Mucosa of stomach (tissue), 1 donor: Measurements from ENCODE around the gene MRPL4.
A peak's percentile ranks its signal among the peaks of the same experiment; 100 is the strongest.

Source experiments
- H3K27me3 ChIP-seq: one replicate; pipeline ENCODE4 v1.7.0; 2013; ENCODE audit warnings: mild to moderate bottlenecking, low read length; ENCODE audit not compliant: control insufficient read depth, insufficient read depth
- H3K36me3 ChIP-seq: one replicate; pipeline ENCODE4 v1.7.0; 2013; ENCODE audit warnings: low read length; ENCODE audit not compliant: control insufficient read depth, insufficient read depth
- H3K4me1 ChIP-seq: one replicate; pipeline ENCODE4 v1.7.0; 2013; ENCODE audit warnings: mild to moderate bottlenecking, low read length; ENCODE audit not compliant: control insufficient read depth, insufficient read depth
- H3K4me3 ChIP-seq: one replicate; pipeline ENCODE4 v1.7.0; 2013; ENCODE audit warnings: low read length
- H3K9ac ChIP-seq: one replicate; pipeline ENCODE4 v1.7.0; 2013; ENCODE audit warnings: mild to moderate bottlenecking, low read length, moderate library complexity
- H3K9me3 ChIP-seq: one replicate; pipeline ENCODE4 v1.7.0; 2013; ENCODE audit warnings: mild to moderate bottlenecking, low read length, moderate library complexity; ENCODE audit not compliant: control insufficient read depth
- donor health status: Pancreatic carcinoma.

MRPL4 gene

DNA sequence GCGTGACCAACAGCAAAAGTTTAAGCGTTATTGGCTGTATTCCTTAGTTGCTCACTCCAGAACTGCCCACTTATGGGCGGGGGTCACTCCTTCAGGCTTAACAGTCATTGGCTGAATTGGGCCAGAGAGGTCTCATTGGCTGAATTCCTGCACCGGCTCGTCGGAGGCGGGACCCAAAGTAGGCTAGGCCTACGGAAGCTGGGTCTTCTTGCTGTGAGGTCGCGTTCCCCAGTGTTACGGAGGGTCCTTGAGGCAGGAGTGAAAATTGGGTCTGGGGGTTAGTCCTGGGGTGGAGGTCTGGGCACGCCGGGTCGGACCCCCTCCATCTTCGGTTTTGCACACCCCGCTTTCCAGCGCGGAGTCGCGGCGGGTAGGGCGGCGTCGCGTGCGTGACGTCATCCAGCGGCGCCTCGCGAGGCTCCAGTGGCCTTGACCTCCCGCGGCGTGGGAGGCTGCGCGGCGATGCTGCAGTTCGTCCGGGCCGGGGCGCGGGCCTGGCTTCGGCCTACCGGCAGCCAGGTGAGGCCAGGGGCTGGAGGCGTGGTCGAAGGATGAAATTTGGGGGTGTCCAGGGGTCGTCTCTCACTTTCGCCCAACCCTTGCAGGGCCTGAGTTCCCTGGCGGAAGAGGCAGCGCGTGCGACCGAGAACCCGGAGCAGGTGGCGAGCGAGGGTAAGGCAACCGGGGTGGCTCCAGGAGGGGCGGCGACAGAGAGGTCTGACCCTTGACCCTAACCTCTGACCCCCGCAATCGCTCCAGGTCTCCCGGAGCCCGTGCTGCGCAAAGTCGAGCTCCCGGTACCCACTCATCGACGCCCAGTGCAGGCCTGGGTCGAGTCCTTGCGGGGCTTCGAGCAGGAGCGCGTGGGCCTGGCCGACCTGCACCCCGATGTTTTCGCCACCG lies at the start of gene MRPL4:
Gene MRPL4, plus strand, starts transcription at position 423 of the 903 bp plus-strand sequence. Its CDS starts 40 bp downstream, at position 463.
- peak within 1 kb of the TSS; percentile 78 for H3K9ac ChIP-seq
- no peaks in the 10 kb centered on the region for H3K27me3 ChIP-seq
- no peaks in the 10 kb centered on the region for H3K9me3 ChIP-seq
- H3K4me3 ChIP-seq, result peak within 1 kb of the TSS; percentile 94
- H3K36me3 ChIP-seq, result peaks cover 5% of the 10 kb centered on the region
- no peaks in the 10 kb centered on the region for H3K4me1 ChIP-seq

DNA sequence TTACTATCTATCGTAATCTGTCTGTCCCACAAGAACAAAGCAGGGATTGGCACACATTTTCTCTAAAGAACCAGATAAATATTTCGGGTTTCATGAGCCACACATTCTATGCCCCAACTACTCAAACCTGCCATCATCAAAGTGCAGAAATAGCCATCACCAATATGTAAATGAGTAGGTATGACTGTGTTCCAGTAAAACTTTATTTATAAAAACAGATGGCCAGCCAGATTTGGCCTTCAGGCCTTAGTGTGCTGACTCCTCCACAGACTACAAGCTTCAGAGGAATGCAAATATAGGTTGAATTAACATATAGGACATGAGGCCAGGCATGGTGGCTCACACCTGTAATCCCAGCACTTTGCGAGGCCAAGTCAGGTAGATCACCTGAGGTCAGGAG lies 48.3 kb upstream of the MRPL4 start:
- no peaks in the 10 kb centered on the region for H3K4me1 ChIP-seq
- H3K9ac ChIP-seq, result no peak overlapping the region
- H3K36me3 ChIP-seq, result no peaks in the 10 kb centered on the region
- H3K27me3 ChIP-seq, result no peaks in the 10 kb centered on the region
- no peak overlapping the region for H3K4me3 ChIP-seq
- H3K9me3 ChIP-seq, result no peaks in the 10 kb centered on the region

GRCh38 chr19:10205636-10206035 lies 46.4 kb upstream of the MRPL4 start:
- H3K9me3 ChIP-seq, result no peaks in the 10 kb centered on the region
- no peak overlapping the region for H3K4me3 ChIP-seq
- no peaks in the 10 kb centered on the region for H3K4me1 ChIP-seq
- H3K27me3 ChIP-seq, result no peaks in the 10 kb centered on the region
- H3K36me3 ChIP-seq, result no peaks in the 10 kb centered on the region
- no peak overlapping the region for H3K9ac ChIP-seq

- no peak overlapping the region for H3K4me3 ChIP-seq
- H3K9ac ChIP-seq, result no peak overlapping the region
- no peaks in the 10 kb centered on the region for H3K27me3 ChIP-seq
- no peaks in the 10 kb centered on the region for H3K9me3 ChIP-seq
- no peaks in the 10 kb centered on the region for H3K4me1 ChIP-seq
- no peaks in the 10 kb centered on the region for H3K36me3 ChIP-seq
Observed at GRCh38 chr19:10206226-10206885, 45.7 kb upstream of the MRPL4 start.

GRCh38 chr19:10207026-10207425 lies 45.0 kb upstream of the MRPL4 start:
- H3K27me3 ChIP-seq, result no peaks in the 10 kb centered on the region
- no peaks in the 10 kb centered on the region for H3K9me3 ChIP-seq
- H3K4me1 ChIP-seq, result no peaks in the 10 kb centered on the region
- no peak overlapping the region for H3K4me3 ChIP-seq
- H3K9ac ChIP-seq, result no peak overlapping the region
- H3K36me3 ChIP-seq, result no peaks in the 10 kb centered on the region

DNA sequence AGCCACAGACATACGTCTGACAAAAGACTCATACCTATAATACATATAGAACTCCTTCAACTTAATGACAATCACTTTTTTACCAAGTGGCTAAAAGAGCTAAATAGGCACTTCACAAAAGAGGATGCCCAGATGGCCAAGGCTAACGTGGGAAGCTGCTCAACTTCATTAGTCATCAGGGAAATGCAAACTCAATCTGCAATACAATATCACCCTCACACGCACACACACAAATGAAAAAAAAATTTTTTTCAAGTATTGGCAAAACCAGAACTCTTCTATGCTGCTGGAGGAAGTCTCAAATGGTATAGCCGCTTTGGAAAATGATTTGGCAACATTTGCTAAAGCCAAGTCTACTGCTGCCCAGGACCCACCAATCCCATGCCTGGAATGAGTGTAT lies 42.7 kb upstream of the MRPL4 start:
- no peaks in the 10 kb centered on the region for H3K27me3 ChIP-seq
- no peaks in the 10 kb centered on the region for H3K9me3 ChIP-seq
- H3K9ac ChIP-seq, result no peak overlapping the region
- H3K4me3 ChIP-seq, result no peak overlapping the region
- H3K36me3 ChIP-seq, result no peaks in the 10 kb centered on the region
- H3K4me1 ChIP-seq, result no peaks in the 10 kb centered on the region

DNA sequence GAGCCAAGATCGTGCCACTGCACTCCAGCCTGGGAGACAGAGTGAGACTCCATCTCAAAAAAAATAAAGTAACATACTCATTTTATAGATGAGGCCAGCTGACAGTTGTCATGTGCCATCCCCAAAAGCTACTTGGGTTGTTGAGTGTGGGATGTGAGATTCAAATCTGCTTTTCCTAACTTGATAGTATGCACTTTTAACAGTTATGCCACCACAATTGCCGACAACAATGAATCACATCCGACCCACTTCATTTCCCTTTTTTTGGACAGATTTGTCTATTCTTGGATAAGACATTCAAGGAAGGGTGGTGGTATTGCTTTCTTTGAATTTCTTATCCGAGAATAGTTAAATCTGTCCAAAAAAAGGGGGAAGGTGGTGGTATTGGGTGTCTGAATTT lies 41.0 kb upstream of the MRPL4 start:
- no peak overlapping the region for H3K4me3 ChIP-seq
- H3K36me3 ChIP-seq, result no peaks in the 10 kb centered on the region
- H3K27me3 ChIP-seq, result no peaks in the 10 kb centered on the region

GRCh38 chr19:10211691-10212090 lies 40.3 kb upstream of the MRPL4 start:
- Histone ChIP-seq H3K4me1 (no peaks in the 10 kb centered on the region), H3K9me3 (no peaks in the 10 kb centered on the region), H3K27me3 (no peaks in the 10 kb centered on the region), H3K36me3 (no peaks in the 10 kb centered on the region), H3K9ac (no peak overlapping the region), H3K4me3 (no peak overlapping the region)

More for the DNA sequence above, 41.0 kb upstream of the MRPL4 start:
- H3K9ac ChIP-seq, result no peak overlapping the region
- H3K4me1 ChIP-seq, result no peaks in the 10 kb centered on the region
- no peaks in the 10 kb centered on the region for H3K9me3 ChIP-seq

DNA sequence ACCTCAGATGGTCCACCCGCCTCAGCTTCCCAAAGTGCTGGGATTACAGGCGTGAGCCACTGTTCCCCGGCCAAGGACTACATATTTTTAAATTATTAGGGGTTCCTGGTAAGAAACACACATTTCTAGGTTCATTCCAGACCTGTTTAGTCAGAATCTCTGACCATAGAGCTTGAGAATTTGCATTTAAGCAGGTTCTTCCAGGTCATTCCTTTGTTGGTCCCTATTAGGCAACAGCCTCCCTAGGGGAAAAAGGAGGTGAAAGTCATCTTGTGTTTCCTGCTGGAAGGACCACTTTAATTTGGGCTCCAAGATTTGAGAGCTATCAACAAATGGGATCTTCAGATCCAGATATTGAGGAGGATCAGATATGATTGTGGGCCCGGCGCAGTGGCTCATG lies 37.2 kb upstream of the MRPL4 start:
- Histone ChIP-seq H3K9me3 (no peaks in the 10 kb centered on the region), H3K36me3 (no peaks in the 10 kb centered on the region), H3K4me3 (no peak overlapping the region), H3K9ac (no peak overlapping the region), H3K27me3 (no peaks in the 10 kb centered on the region), H3K4me1 (no peaks in the 10 kb centered on the region)

GRCh38 chr19:10217085-10217484 lies 34.9 kb upstream of the MRPL4 start:
- Histone ChIP-seq H3K9me3 (no peaks in the 10 kb centered on the region), H3K27me3 (no peaks in the 10 kb centered on the region), H3K4me3 (no peak overlapping the region), H3K9ac (no peak overlapping the region), H3K4me1 (no peaks in the 10 kb centered on the region), H3K36me3 (no peaks in the 10 kb centered on the region)

GRCh38 chr19:10219678-10220077 lies 32.3 kb upstream of the MRPL4 start:
- H3K9ac ChIP-seq, result no peak overlapping the region
- H3K36me3 ChIP-seq, result no peaks in the 10 kb centered on the region
- H3K9me3 ChIP-seq, result no peaks in the 10 kb centered on the region
- H3K4me3 ChIP-seq, result no peak overlapping the region
- no peaks in the 10 kb centered on the region for H3K27me3 ChIP-seq
- H3K4me1 ChIP-seq, result no peaks in the 10 kb centered on the region

GRCh38 chr19:10220695-10221094 lies 31.3 kb upstream of the MRPL4 start:
- Histone ChIP-seq H3K36me3 (no peaks in the 10 kb centered on the region), H3K27me3 (no peaks in the 10 kb centered on the region), H3K9me3 (no peaks in the 10 kb centered on the region), H3K4me1 (no peaks in the 10 kb centered on the region), H3K4me3 (no peak overlapping the region), H3K9ac (no peak overlapping the region)
